Non-pigmented ciliary epithelial cell (primary cell): ENCODE results near the gene PKHD1.

Source experiments
- DNase-seq: peaks from one replicate; pipeline ENCODE4 v3.0.0-alpha.2; 2010; ENCODE audit warnings: low read depth

PKHD1 gene

DNA sequence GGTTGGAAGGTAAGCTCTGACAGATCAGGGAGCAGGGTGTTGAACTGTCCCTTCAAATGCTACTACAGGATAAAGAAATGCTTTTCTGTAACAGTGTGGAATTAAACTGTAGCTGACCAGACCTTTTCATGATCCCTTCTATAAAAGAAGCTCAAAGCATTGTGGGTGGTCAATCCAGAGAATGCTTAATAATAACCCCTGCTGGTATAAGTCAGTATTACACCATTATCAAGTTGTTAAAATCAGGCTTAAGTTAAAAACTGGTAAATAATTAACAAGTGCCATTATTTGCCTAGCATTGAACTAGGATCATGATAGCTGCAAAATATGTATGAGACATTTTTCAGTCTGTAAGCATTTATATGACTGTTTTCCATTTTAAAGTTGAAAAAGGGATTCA lies 468.9 kb downstream of the PKHD1 start:
- no peak for DNase-seq

DNA sequence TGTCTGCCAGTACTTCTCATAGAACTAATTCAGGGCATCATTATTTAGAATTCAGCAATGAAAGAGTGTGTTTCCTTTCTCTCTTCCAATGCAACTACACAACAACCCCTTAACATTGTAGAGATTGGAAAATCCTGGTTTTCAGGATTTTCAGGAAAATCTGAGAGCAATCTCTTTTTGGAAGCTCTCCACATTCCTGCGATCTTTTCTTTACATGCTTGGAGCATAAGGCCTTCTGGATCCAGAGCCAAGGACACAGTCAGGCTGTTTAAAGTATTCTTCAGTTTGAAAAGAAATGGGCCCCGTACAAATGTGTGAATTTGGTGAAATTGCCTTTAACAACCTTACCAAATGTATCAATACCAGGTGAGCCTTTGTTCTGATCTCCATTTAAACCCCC lies 469.7 kb downstream of the PKHD1 start:
- DNase-seq, result no peak

DNA sequence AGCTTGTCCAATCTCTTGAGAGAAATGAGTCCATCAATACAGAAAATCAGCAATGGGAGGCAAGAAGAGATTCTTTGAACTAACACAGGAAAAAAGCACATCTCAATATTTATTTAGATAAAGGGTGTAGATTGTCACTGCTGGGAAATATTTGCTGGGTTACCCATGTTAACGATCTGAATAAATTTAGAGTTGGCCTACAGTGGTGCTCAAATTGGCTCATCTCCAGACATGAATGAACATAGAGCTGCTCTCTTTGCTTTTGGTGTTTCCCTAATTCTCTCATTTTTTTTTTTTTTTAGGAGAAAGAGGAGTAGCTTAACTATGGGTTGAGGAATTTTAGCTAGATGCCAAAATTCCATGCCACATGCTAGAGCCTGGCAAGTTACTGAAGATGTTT lies 471.2 kb downstream of the PKHD1 start:
- no peak for DNase-seq

DNA sequence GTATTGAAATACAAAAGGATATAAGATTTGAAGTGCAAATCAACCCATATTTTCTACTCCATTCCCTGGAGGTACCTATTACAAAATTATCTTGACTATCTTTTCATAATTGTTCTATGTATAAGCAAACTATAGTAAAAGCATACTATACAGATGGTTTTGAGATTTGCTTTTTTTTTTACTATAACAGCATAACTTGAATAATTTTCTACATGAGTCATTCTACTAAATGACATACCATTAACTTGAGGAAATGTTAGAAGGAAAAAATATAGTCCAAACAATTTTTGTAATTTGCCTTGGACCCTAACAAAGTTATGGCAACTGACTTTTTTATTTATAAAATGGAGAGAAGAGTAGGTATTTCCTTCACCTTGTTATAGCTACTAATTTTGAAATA lies 472.7 kb downstream of the PKHD1 start:
- no peak for DNase-seq

DNA sequence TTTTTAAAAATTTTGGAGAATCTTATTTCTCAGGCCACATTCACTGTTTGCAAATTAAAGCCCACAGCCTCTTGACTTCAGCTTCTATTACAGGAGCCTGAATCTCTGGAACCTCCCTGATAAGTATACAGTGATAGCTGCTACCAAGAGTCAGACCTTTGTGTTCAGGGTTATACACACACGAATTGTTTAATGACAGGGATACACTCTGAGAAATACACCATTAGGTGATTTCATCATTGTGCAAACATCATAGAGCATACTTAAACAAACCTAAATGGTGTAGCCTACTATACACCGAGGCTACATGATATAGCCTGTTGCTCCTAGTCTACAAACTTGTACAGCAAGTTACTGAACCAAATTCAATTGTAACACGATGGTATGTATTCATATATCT lies 473.9 kb downstream of the PKHD1 start:
- no peak for DNase-seq

DNA sequence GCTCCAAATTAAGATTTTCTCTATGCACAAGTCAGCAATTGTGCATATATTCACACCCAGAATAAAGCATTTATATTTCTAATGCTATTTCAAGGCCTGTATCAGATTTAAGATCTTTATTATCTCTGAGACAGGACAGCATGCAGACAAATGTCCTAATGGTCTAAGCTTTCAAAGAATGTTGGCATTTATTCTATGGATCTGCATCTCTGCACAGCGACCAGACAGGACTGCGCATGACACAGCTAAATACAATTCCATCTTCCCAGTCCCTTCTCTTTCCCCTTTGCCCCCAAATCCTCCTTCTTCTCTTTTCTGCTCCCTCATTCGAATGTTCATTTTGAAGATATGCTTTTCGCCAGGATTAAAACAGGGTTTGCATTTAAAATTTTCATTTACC lies 478.5 kb downstream of the PKHD1 start:
- no peak for DNase-seq

DNA sequence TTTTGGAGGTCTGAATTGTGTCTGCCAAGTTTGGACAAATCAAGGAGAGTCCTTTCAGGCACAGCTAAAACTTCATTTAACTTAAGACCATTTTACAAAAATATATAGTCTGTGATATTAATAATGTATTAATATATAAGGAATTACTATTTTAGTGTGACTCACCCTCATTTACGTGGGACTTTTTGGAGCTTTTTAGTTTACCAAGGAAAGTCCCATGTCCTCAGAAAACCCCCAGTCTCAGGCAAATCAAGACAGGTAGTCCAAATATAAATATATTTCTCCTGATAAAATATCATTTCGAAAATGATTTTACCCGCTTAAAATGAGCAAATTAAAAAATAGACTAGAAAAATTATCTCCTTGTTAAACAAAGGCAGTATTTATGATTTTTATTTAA lies 479.0 kb downstream of the PKHD1 start:
- no peak for DNase-seq

DNA sequence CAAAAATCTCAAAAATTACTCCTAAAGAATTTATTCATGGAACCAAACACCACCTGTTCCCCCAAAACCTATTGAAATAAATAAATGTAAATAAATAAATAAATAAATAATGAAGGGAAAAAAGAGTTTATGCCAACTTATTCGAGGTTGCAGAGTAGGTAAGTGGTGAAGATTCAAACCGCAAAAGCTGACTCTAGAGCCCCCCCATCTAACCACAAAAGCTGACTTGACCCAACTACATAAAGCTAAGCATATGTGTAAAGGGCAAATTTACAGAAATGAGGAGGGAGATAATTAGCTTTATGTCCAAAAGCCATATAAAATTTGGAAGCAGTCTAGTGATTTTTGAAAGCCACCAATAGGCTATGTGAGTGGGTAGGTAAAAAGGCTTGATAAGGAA lies 486.9 kb downstream of the PKHD1 start:
- DNase-seq, result no peak

DNA sequence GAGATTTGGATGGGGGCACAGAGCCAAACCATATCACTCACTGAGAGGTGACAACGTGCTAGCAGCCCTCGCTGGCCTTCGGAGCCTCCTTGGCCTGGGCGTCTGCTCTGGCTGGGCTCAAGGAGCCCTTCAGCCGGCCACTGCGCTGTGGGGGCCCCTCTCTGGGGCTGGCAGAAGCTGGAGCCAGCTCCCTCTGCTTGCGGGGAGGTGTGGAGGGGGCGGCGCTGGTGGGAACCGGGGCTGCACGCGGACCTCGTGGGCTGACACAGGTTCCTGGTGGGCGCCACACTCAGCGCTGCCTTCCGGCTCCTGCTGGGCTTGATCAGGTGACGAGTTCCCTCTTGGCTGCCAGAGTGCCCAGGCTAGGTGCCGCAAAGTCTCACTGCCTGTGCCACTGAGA lies 489.2 kb downstream of the PKHD1 start:
- DNase-seq, result no peak

DNA sequence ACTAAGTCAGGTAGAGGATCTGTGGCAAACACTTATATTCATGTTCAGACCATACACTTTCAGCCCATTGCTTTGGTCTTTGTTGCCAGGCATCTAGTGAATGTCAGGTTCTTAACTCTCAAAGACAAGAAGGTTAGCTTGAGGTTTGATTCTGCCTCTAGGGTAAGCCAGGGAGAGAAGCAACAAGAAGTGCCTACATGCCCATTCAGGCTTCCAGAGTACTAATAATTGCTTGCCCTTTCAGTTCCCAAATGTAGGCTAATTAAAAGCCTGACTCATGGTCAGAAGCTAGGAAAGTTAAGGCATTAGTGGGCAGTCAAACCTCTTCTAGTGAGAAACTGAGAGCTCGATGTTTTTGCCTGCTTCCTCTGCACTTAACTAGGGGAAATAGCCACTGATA lies 492.4 kb downstream of the PKHD1 start:
- DNase-seq, result no peak

DNA sequence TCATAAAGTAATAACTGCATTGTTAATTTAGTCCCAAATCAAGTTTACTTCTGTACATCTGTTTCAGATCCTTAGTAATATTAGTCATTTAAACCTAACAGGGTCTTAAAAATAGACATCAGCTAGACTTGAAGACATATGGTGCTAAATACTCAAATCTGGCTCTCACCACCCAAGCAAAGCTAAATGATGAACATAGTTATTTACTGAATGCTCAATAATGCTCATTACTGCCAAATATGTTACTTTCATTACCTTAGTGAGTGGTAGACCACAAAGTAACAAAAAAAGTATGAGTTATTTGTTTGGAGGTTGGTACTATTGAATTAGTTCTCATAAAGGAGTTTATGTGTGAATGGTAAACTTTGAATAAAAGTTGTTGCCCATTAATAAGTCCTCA lies 502.1 kb downstream of the PKHD1 start:
- DNase-seq, result no peak

DNA sequence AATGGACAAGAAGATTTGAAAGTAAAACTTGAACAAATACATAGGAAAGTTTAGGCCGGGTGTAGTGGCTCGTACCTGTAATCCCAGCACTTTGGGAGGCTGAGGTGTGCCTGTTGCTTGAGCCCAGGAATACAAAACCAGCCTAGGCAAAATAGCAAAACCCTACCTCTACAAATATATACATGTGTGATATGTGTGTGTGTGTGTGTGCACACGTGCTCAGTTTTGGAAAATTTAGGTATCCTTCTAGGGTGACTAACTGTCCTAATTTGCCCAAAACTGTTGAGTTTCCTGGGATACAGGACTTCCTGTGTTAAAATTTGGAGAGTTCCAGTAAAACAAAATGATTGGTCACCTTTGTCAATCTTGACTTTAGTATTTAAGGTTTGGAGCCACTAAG lies 503.2 kb downstream of the PKHD1 start:
- DNase-seq, result no peak

DNA sequence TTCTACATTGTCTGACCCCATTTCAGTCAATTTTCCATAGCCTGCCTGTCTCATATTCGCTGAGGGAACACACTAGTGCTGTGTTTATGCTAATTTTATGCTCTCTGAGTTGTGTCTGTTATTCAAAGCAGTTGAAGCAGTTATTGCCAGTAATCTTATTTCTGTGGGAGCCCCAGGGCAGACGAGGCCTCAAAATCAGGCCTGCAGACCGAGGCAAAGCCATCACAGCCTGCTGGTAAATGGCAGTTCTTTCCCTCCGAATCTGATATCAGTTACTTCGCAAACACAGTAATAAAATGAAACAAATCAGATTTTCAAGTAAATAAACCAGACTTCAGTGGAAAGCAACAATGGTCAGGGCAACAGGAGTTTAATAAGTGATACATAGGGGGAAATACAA lies 508.4 kb downstream of the PKHD1 start:
- no peak for DNase-seq

DNA sequence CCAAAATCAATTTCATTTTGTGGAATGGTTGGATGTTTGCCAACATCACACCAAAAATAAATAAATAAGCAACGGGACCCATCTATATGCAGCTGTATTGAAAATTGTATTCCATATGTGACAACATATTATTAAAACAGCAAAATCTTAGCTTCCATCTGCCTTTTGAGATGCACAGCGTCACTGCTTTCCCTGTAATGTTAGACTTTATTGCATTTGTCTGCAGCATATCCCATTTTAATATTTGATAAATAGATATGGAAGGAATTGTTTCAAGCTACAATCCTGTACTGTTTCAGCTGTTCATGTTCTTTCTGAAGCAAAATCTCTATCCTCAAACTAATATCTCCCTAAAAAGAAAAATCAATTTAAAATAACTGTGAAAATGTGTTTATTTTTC lies 509.1 kb downstream of the PKHD1 start:
- DNase-seq, result no peak

DNA sequence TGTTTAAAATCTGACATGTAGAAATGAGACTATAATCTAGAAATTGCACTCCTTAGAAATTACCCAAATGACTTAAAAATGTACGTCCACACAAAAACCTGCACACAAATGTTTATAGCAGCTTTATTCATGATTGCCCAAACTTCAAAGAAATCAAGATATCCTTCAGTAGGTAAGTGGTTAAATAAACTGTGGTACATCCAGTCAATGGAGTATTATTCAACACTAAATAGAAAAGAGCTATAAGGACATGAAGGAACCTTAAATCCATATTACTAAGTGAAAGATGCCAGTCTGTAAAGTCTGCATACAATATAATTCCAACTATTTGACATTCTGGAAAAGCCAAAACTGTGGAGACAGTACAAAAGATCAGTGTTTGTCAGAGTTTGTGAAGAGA lies 513.4 kb downstream of the PKHD1 start:
- no peak for DNase-seq

DNA sequence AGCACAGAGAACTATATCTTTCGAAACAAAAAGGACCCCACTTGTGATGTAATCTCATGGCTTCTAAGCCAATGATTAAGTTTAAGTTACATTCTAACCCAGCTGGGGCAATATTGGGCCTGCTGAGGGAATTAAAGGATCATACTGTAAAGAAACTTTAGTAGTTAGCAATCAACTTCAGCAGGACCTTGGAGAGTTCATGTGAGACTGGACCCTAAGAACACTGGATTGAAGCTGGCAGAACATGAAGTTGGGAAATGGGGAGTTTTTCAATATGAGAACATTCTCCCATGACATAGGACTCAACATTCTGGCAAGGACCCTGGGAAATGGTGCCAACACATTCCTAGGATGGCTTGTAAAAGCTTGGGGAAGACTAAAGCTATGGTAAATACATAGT lies 516.2 kb downstream of the PKHD1 start:
- no peak for DNase-seq

DNA sequence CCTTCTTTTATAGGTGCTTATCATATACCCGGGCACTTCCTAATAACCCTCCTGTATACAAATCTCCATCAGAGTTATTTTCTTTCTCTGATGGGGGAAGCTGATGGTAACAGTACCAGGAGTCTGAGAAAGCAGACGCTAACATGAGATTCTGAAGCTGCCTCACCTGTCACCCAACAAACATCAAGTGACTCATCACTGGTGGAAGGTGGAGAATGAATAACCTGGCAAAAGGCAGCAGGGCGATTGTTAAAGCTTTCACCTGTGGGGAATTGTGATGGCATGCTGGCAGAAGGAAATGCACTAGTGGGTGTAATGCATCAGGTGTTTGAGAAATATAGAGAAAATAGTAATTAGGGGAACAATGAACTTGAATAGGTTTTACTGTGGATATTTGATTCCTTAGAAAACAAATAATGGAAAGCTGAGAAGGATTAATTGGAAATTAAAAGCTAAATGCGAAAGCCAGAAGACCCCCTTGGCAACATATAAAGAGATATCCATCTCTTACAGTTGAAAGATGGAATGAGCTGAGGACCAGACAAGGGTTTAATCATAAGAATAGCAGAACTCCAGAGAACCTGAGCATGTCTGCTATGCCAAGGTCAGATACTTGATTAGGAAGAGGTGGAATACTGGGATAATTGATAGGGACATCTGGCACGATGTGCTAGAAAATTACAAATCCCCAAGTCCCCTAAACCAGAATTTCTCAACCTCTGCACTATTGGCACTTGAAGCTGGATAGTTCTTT lies 517.1 kb downstream of the PKHD1 start:
- DNase-seq, result no peak

DNA sequence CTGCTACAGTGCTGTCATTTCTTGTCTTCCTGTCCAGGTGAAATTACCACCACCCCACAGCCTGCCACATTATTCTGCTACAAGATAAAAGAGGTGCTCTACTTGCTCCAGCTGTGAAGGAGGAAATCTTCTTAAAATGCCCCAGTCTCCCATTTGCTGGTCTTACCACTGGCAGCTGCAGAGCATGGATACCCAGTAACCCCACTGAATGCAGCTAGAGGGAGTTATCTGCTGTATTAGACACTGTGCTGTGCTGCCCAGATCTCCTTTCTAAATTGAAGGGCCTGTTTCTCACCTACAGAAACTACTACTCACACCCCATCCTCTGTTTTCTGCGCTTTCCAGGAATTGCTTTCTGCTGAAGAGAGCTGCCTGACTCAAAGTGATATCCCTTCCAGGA lies 517.8 kb downstream of the PKHD1 start:
- DNase-seq, result no peak

DNA sequence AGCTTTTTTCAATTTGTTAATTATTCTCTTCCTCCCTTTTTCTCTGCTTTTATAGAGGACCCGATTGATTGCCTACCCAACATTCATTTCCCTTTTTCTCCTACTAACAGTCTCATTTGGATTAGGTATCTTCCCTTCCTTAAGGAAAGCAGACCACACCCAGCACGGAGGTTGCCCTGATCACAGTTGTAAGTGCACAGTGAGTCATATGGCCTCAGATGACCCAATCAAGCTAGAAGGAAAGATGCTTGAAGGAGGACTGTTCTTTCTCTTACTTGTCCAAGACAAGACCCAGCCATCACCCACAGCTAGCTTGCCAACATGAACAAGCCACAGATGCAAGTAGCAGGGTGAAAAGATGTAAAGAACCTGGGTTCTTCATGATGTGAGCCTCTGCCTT lies 518.6 kb downstream of the PKHD1 start:
- no peak for DNase-seq

DNA sequence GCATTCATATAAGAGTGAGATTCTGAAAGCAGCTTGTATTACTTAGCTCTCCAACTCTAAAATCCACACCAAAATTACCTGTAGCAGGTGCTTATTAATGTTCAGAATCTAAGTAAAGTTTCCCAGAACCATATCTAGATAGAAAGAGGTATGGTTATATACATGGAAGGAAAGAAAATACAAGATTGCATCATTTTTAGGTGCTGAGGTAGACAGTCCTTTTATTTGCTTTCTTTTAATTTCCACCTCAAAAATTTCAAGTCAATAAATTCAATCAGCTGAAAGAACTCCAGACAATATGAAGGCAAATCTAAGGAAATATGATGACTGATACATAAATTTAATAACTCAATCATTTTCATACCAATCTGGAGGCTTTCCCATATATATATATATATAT lies 521.9 kb downstream of the PKHD1 start:
- DNase-seq, result no peak
